Esophagus muscularis mucosa (tissue), 3 donors: ENCODE data around the gene GABRB3.

ENCODE experiments used
- EP300 ChIP-seq: sonication (generic); formaldehyde crosslinking; IDR thresholded peaks from one replicate; pipeline ENCODE4 v1.6.1; 2017; ENCODE audit warnings: antibody characterized with exemption
- POLR2A ChIP-seq: fragments of 450-650 bp; IDR thresholded peaks from one replicate; pipeline ENCODE4 v1.6.1; 2017; ENCODE audit warnings: antibody characterized with exemption, moderate library complexity, mild to moderate bottlenecking, low read depth
- POLR2AphosphoS5 ChIP-seq, 2 donors: sonication (generic); formaldehyde crosslinking; IDR thresholded peaks; one replicate each; pipeline ENCODE4 v1.6.1; 2017; ENCODE audit warnings: antibody characterized with exemption in 2 of 2

DNA sequence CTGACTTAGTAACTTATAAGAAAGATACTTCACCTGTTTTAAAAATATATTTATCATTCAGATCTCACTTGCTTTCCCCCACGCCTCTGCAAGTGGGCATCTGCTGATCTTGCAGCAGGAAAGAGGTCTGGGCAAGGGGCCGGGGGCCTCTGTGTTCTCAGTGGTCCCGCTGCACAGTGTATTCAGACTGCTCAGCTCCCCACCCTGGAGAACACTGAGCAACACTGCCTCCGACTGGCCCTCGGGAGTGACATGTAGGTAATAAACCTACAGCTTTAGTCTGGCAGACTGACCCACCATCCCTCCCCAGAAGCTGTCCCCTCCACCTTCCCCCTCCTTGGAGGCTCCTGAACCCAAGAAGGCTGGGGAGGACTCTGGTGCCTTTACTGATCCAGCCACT is 43.8 kb downstream of the GABRB3 start:
- TF ChIP-seq EP300 (no peak), POLR2A (no peak), POLR2AphosphoS5 (IDR thresholded peaks at IDR 0.05) (no peak)
